Measurements from ENCODE around the gene PLEKHD1.

DNA sequence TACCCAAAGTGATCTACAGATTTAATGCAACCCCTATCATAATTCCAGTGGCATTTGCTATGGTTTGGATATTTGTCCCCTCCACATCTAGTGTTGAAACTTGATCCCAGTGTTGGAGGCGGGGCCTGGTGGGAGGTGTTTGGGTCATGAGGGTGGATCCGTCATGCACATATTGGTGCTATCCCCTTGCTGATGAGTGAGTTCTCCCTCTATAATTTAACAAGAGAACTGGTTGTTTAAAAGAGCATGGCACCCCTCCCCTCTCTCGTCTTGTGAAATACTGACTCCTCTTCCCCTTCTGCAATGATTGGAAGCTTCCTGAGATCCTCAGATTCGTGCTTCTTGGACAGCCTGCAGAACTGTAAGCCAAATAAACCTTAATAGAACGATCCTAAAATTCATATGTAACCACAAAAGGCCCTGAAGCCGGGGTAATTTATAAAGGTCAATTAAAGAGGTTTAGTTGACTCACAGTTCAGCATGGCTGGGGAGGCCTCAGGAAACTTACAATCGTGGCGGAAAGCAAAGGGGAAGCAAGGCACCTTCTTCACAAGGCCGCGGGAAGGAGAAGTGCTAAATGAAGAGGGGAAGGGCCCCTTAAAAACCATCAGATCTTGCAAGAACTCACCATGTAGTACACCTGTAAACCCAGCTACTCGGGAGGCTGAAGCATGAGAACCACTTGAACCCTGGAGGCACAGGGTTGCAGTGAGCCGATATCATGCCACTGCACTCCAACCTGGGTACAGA, 44.8 kb upstream of the PLEKHD1 start:
- no peak for TF ChIP-seq NR2F2 (IDR thresholded peaks at IDR 0.05)
- no peak for TF ChIP-seq CTCF (IDR thresholded peaks at IDR 0.05; ENCODE audit: low read depth, low read length, missing input control)
- TF ChIP-seq GABPA (IDR thresholded peaks at IDR 0.05 in 1 of 2, conservative IDR thresholded peaks at IDR 0.05 in 1 of 2) = no peak
- TF ChIP-seq EGR1 (IDR thresholded peaks at IDR 0.05; ENCODE audit: low read depth in 2 of 2) = no peak
- no peak for TF ChIP-seq ZBTB33 (IDR thresholded peaks at IDR 0.05)
- no peak for TF ChIP-seq TAF1 (conservative IDR thresholded peaks at IDR 0.05)
- TF ChIP-seq, protein P1, sequence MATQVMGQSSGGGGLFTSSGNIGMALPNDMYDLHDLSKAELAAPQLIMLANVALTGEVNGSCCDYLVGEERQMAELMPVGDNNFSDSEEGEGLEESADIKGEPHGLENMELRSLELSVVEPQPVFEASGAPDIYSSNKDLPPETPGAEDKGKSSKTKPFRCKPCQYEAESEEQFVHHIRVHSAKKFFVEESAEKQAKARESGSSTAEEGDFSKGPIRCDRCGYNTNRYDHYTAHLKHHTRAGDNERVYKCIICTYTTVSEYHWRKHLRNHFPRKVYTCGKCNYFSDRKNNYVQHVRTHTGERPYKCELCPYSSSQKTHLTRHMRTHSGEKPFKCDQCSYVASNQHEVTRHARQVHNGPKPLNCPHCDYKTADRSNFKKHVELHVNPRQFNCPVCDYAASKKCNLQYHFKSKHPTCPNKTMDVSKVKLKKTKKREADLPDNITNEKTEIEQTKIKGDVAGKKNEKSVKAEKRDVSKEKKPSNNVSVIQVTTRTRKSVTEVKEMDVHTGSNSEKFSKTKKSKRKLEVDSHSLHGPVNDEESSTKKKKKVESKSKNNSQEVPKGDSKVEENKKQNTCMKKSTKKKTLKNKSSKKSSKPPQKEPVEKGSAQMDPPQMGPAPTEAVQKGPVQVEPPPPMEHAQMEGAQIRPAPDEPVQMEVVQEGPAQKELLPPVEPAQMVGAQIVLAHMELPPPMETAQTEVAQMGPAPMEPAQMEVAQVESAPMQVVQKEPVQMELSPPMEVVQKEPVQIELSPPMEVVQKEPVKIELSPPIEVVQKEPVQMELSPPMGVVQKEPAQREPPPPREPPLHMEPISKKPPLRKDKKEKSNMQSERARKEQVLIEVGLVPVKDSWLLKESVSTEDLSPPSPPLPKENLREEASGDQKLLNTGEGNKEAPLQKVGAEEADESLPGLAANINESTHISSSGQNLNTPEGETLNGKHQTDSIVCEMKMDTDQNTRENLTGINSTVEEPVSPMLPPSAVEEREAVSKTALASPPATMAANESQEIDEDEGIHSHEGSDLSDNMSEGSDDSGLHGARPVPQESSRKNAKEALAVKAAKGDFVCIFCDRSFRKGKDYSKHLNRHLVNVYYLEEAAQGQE (IDR thresholded peaks at IDR 0.05) = no peak
- no peak for TF ChIP-seq JUND (IDR thresholded peaks at IDR 0.05)
- no peak for TF ChIP-seq RXRA (IDR thresholded peaks at IDR 0.05)
- no peak for TF ChIP-seq RAD21 (IDR thresholded peaks at IDR 0.05)
- TF ChIP-seq YY1 (IDR thresholded peaks at IDR 0.05) = no peak

Data from liver (tissue), 3 donors.